ENCODE measurements around the gene C16orf92.

C16orf92 gene

DNA sequence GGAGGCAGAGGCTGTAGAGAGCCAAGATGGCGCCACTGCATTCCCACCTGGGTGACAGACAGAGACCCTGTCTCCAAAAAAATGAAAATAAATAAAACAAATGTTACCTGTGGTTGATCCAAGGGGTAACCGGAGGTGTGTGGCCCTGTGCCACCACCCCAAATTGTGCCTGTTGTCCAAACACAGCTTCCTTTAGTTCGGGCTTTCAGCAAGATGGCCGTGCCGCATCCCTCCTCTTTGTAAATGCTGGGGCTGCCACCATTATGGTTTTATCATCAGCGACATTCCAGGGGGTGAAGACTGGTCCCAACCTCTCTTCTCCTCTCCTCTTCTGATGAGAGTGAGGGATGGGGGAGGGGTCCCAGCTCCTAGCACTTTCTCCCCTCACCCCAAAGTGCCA lies at the start of gene C16orf92:
Gene C16orf92 (plus strand): TSS at position 312 of the 400 bp plus-strand sequence. CDS start 143 bp downstream, outside the sequence.
- DNase-seq: no peak

- DNase-seq: peak; percentile 96
Observed at GRCh38 chr16:29973384-29974246, 49.4 kb upstream of the C16orf92 start, which contains the start of gene TAOK2. Gene TAOK2, plus strand, starts transcription at chr16:29973868. Its CDS starts 3,905 bp downstream, at chr16:29977773.

DNA sequence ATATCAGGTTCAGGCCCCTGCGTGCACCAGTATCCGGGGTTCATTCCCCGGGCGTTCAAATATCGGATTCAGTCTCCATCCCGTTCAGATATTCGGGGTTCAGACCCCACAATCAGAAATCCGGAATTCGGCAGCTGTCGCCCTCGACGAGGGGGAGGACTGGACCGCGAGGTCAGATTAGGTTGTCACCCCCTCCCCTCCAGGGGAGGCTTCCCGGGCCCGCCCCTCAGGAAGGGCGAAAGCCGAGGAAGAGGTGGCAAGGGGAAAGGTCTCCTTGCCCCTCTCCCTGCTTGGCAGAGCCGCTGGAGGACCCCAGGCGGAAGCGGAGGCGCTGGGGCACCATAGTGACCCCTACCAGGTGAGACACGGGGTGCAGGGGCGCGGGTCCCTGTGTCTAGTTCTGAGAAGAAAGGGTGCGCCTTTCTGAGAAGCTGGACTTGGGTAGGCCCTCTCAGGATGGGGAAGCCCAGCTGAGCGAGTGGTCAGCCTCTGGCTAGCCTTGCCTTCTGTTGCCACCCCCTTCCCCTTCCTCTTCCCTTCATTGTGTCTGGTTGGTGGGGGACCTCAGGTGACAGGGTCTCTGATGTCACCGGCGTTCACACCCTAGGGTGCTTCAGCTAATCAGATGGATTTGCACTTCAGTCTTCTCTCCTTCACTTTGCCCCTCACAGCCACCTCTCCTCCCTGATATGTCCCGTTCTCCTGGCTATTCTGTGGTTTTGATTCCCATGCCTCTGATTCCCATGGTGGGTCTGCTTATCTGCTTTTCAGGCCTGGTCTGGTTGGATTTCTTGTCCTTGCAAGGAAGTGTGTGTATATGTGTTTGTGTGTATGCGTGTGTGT lies 48.5 kb upstream of the C16orf92 start:
- DNase-seq: no peak

DNA sequence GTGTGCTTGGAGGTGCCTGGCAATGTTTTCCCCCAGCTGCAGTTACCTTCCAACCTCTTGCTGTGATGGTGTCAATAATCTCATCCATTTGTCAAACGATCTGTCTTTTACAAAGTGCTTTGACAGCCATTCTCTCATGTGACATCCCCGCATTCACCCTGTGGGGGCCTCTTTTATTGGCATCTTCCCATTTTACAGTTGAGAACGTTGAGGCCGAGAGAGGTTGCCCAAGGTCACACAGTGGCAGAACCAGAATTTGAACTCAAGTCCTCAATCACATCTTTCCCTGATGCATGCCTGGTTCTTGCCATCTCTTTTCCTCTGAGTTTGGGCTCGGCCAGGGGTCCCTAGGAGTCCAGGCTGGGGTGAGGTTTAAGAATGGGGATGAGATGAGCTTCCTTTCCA lies 47.9 kb upstream of the C16orf92 start:
- DNase-seq: no peak

GRCh38 chr16:29975811-29976511 lies 47.0 kb upstream of the C16orf92 start:
- DNase-seq: no peak

- DNase-seq: no peak
Observed at GRCh38 chr16:29977063-29977825, 45.8 kb upstream of the C16orf92 start.

DNA sequence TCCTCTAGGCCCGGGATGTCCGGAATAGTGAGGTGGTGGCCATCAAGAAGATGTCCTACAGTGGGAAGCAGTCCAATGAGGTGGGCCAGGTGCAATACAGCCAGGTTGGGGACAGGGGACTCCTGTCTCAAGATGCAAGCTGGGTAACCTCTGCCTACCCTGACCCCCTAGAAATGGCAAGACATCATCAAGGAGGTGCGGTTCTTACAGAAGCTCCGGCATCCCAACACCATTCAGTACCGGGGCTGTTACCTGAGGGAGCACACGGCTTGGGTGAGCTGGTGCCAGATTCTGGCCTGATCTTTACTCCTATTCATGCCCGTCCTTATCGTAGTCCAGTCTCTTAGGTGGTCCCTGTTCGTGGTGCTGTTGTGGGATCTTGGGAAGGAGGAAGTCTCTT lies 44.9 kb upstream of the C16orf92 start:
- DNase-seq: no peak

DNA sequence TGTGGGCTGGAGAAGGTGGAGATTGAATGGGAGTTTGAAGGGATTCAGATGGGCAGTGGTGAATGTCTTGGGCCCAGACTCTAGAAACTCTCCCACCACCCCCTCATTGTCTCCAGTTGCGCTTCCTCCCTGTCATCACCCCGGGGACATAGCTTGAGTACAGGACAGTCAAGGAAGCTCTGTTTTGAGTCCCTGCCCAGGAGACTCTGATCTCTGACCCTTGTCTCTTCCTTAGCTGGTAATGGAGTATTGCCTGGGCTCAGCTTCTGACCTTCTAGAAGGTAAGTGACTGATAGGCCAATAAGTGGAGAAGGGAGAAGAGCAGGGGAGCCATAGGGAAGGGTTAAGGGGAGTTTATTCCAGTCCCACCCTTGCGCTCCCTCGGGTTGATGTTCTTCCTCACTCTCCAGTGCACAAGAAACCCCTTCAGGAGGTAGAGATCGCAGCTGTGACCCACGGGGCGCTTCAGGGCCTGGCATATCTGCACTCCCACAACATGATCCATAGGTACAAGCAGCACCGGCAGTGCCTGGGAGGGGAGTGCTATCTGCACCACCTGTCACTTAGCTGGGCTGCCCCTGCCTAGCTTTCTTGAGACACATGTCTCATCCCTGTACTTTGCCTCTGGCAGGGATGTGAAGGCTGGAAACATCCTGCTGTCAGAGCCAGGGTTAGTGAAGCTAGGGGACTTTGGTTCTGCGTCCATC lies 44.3 kb upstream of the C16orf92 start:
- DNase-seq: no peak

- DNase-seq: no peak
Observed at GRCh38 chr16:29982560-29983419, 40.2 kb upstream of the C16orf92 start.

- no peak for DNase-seq
Observed at GRCh38 chr16:29983420-29984136, 39.4 kb upstream of the C16orf92 start.

GRCh38 chr16:29984137-29984763 lies 38.7 kb upstream of the C16orf92 start:
- DNase-seq: no peak

GRCh38 chr16:29984764-29985147 lies 38.2 kb upstream of the C16orf92 start:
- no peak for DNase-seq

DNA sequence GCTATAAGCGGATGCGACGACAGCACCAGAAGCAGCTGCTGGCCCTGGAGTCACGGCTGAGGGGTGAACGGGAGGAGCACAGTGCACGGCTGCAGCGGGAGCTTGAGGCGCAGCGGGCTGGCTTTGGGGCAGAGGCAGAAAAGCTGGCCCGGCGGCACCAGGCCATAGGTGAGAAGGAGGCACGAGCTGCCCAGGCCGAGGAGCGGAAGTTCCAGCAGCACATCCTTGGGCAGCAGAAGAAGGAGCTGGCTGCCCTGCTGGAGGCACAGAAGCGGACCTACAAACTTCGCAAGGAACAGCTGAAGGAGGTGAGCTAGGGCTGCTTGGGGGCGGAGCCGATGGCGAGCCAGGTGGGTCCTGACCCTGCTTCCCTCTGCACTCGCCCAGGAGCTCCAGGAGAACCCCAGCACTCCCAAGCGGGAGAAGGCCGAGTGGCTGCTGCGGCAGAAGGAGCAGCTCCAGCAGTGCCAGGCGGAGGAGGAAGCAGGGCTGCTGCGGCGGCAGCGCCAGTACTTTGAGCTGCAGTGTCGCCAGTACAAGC lies 37.7 kb upstream of the C16orf92 start:
- DNase-seq: no peak

- DNase-seq: no peak
Observed at GRCh38 chr16:29986231-29986630, 36.8 kb upstream of the C16orf92 start.

GRCh38 chr16:29986931-29987330 lies 36.1 kb upstream of the C16orf92 start:
- no peak for DNase-seq

- no peak for DNase-seq
Observed at GRCh38 chr16:29987371-29988085, 35.5 kb upstream of the C16orf92 start.

DNA sequence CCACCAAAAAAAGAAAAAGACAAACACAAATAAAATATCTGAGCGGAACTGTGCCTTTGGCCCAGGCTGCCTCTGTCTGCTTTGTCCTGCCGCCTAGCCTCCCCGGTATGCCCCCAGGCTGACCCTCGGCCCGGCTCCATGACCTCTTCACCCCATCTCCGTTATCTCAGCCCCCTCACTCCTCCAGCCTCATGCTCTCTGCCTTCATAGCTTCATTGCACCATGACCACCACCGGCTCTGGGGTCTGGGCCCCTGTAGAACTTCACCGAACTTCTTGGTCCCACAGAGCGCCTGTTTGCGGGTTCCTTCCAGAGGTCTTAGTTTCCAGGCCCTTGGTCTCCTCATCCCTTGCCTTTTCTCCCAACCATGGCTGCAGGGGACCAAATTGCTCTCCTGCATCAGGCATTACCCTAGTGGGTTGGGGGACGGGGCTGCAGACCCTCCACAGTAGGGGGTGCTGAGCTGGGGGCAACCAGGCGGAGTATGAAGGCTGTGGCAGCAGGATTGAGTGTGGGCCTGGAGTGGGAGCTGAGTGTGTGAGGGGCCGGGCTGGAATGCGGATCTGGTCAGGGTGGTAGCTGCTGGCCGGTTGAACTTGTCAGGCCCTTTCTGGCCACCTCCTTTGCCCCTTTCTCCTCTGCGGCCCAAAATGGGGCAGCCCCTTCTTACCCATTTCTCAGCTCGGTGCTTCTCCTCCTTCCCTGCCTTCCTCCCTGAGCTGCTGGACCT lies 34.5 kb upstream of the C16orf92 start:
- DNase-seq: no peak
